MM.1S (cell line): ENCODE data around the gene ING1.
A peak's percentile ranks its signal among the peaks of the same experiment; 100 is the strongest.

Source experiments
- DNase-seq: peaks from one replicate; pipeline ENCODE4 v3.0.0-alpha.2; 2015
- H2AFZ ChIP-seq: fragments of 300-600 bp; sonication (generic); 2 replicates; pipeline ENCODE4 v1.6.0; 2016; ENCODE audit warnings: antibody characterized with exemption, low read length
- H3F3A ChIP-seq: fragments of 300-600 bp; sonication (generic); 2 replicates; pipeline ENCODE4 v1.6.1; 2016; ENCODE audit warnings: mild to moderate bottlenecking, antibody characterized with exemption, low read length, moderate library complexity, mixed read lengths; ENCODE audit not compliant: insufficient read depth
- H3K27ac ChIP-seq: fragments of 300-600 bp; sonication (generic); 2 replicates; pipeline ENCODE4 v1.5.1; 2016; ENCODE audit warnings: mild to moderate bottlenecking, low read length
- H3K27me3 ChIP-seq: fragments of 300-600 bp; sonication (generic); replicated peaks from 2 replicates; pipeline ENCODE4 v1.6.0; 2016; ENCODE audit warnings: low read length; ENCODE audit not compliant: insufficient read depth
- H3K36me3 ChIP-seq: fragments of 300-600 bp; sonication (generic); replicated peaks from 2 replicates; pipeline ENCODE4 v1.6.1; 2016; ENCODE audit warnings: mild to moderate bottlenecking, low read length, mixed read lengths; ENCODE audit not compliant: insufficient read depth
- H3K4me1 ChIP-seq: fragments of 300-600 bp; sonication (generic); 2 replicates; pipeline ENCODE4 v1.6.1; 2016; ENCODE audit warnings: low read length, mixed read lengths
- H3K4me2 ChIP-seq: fragments of 300-600 bp; sonication (generic); 2 replicates; pipeline ENCODE4 v1.6.0; 2016; ENCODE audit warnings: low read depth, low read length
- H3K4me3 ChIP-seq: fragments of 300-600 bp; sonication (generic); 2 replicates; pipeline ENCODE4 v1.5.1; 2016; ENCODE audit warnings: low read length, mixed read lengths
- H3K79me2 ChIP-seq: fragments of 300-600 bp; sonication (generic); 2 replicates; pipeline ENCODE4 v1.6.1; 2016; ENCODE audit warnings: mixed run types, low read length, mixed read lengths
- H3K9ac ChIP-seq: fragments of 300-600 bp; sonication (generic); 2 replicates; pipeline ENCODE4 v1.6.1; 2016; ENCODE audit warnings: low read length, mixed read lengths
- H3K9me2 ChIP-seq: fragments of 300-600 bp; sonication (generic); replicated peaks from 2 replicates; pipeline ENCODE4 v1.6.1; 2016; ENCODE audit warnings: mild to moderate bottlenecking, low read length, mixed read lengths; ENCODE audit not compliant: insufficient read depth
- H3K9me3 ChIP-seq: fragments of 300-600 bp; sonication (generic); replicated peaks from 2 replicates; pipeline ENCODE4 v1.6.1; 2016; ENCODE audit warnings: mild to moderate bottlenecking, low read length, mixed read lengths; ENCODE audit not compliant: insufficient read depth
- H4K20me1 ChIP-seq: fragments of 300-600 bp; sonication (generic); 2 replicates; pipeline ENCODE4 v1.6.1; 2016; ENCODE audit warnings: mild to moderate bottlenecking, low read length, moderate library complexity, mixed read lengths; ENCODE audit not compliant: insufficient read depth
- CTCF ChIP-seq: fragments of 300-600 bp; sonication (generic); IDR thresholded peaks from 2 replicates; pipeline ENCODE4 v1.5.1; 2016; ENCODE audit warnings: antibody characterized with exemption, low read length, mixed read lengths
- EZH2 ChIP-seq: fragments of 300-600 bp; sonication (generic); optimal IDR thresholded peaks from 2 replicates; pipeline ENCODE3; 2017; ENCODE audit warnings: low read depth, mild to moderate bottlenecking, antibody characterized with exemption, low read length, mixed read lengths
- EZH2phosphoT487 ChIP-seq: fragments of 300-600 bp; sonication (generic); IDR thresholded peaks from 2 replicates; pipeline ENCODE4 v1.6.1; 2018; ENCODE audit warnings: antibody characterized with exemption, low read length

ING1 gene

GRCh38 chr13:110681868-110682550, 31.5 kb upstream of the ING1 start:
- H3K4me2 ChIP-seq: no peak overlapping the region

GRCh38 chr13:110682746-110683145, 30.8 kb upstream of the ING1 start:
- no peaks in the 10 kb centered on the region for H3K9me3 ChIP-seq
- TF ChIP-seq CTCF (no peak), EZH2phosphoT487 (no peak), EZH2 (no peak)
- H3K27me3 ChIP-seq: no peaks in the 10 kb centered on the region
- DNase-seq: no peak
- H3K4me2 ChIP-seq: no peak overlapping the region
- H3K9ac ChIP-seq: no peak overlapping the region
- H2AFZ ChIP-seq: no peak overlapping the region
- H3F3A ChIP-seq: no peaks in the 10 kb centered on the region
- no peaks in the 10 kb centered on the region for H3K79me2 ChIP-seq
- no peaks in the 10 kb centered on the region for H4K20me1 ChIP-seq
- H3K9me2 ChIP-seq: no peaks in the 10 kb centered on the region
- H3K27ac ChIP-seq: no peak overlapping the region
- no peaks in the 10 kb centered on the region for H3K4me1 ChIP-seq
- H3K36me3 ChIP-seq: no peaks in the 10 kb centered on the region
- no peak overlapping the region for H3K4me3 ChIP-seq

More at GRCh38 chr13:110681868-110682550, 31.5 kb upstream of the ING1 start:
- H3K27me3 ChIP-seq: no peaks in the 10 kb centered on the region
- H3K9me3 ChIP-seq: no peaks in the 10 kb centered on the region
- H3K9me2 ChIP-seq: no peaks in the 10 kb centered on the region
- no peaks in the 10 kb centered on the region for H3K36me3 ChIP-seq
- no peaks in the 10 kb centered on the region for H3F3A ChIP-seq
- H3K79me2 ChIP-seq: no peaks in the 10 kb centered on the region
- no peak overlapping the region for H2AFZ ChIP-seq
- no peaks in the 10 kb centered on the region for H4K20me1 ChIP-seq
- no peak overlapping the region for H3K4me3 ChIP-seq
- no peak for TF ChIP-seq CTCF
- no peak for TF ChIP-seq EZH2
- TF ChIP-seq EZH2phosphoT487: no peak
- no peak for DNase-seq
- H3K9ac ChIP-seq: no peak overlapping the region
- no peaks in the 10 kb centered on the region for H3K4me1 ChIP-seq
- no peak overlapping the region for H3K27ac ChIP-seq

- Histone ChIP-seq H3K9ac (no peak overlapping the region), H3K9me3 (no peaks in the 10 kb centered on the region), H3K9me2 (no peaks in the 10 kb centered on the region), H3K4me1 (no peaks in the 10 kb centered on the region), H3K36me3 (no peaks in the 10 kb centered on the region), H2AFZ (no peak overlapping the region), H3K4me3 (no peak overlapping the region), H3K79me2 (no peaks in the 10 kb centered on the region), H3K4me2 (no peak overlapping the region), H3F3A (no peaks in the 10 kb centered on the region), H3K27me3 (no peaks in the 10 kb centered on the region), H3K27ac (no peak overlapping the region), H4K20me1 (no peaks in the 10 kb centered on the region)
- peak; percentile 14; the same call in 1 of the 2 replicates for TF ChIP-seq CTCF
- no peak for TF ChIP-seq EZH2phosphoT487
- no peak for DNase-seq
These were observed 30.2 kb upstream of the ING1 start for GRCh38 chr13:110683203-110683883.
